Kidney (tissue), 14 donors: Measurements from ENCODE around the gene DNAJC25. TPM values are rescaled to one million over a fixed set of nuclear protein-coding genes. Genes with fewer than 3 reads are reported as not detected.

Experiments used
- DNase-seq, 5 donors: peaks; one replicate each; pipeline ENCODE4 v3.0.0-alpha.2; 2013 to 2020
- FAIRE-seq: peaks from 2 replicates; lab custom pipeline; 2012; peaks lifted over from hg19 to GRCh38; lab: Jason Lieb, UNC
- H3K27ac ChIP-seq, 2 donors: one replicate each; pipeline ENCODE4 v1.7.0; 2013; ENCODE audit warnings: low read depth in 2 of 2, low read length in 2 of 2, inconsistent platforms in 1 of 2
- H3K27me3 ChIP-seq: one replicate; pipeline ENCODE4 v1.7.1; 2013; ENCODE audit warnings: low read length, inconsistent platforms; ENCODE audit not compliant: control insufficient read depth, insufficient read depth
- H3K36me3 ChIP-seq, 3 donors: one replicate each; pipeline versions ENCODE4 v1.7.0 to v1.7.1; 2013; ENCODE audit warnings: low read length in 3 of 3, control low read depth in 1 of 3, inconsistent platforms in 1 of 3; ENCODE audit not compliant: insufficient read depth in 3 of 3, control insufficient read depth in 2 of 3
- H3K4me1 ChIP-seq, 3 donors: one replicate each; pipeline versions ENCODE4 v1.7.0 to v1.7.1; 2013; ENCODE audit warnings: low read length in 3 of 3, inconsistent platforms in 1 of 3, low read depth in 1 of 3; ENCODE audit not compliant: control insufficient read depth in 2 of 3, insufficient read depth in 2 of 3
- H3K4me3 ChIP-seq, 3 donors: one replicate each; pipeline versions ENCODE4 v1.7.0 to v1.8.1; 2013; ENCODE audit warnings: low read length in 3 of 3, control low read depth in 1 of 3, inconsistent platforms in 1 of 3
- H3K9ac ChIP-seq, 3 donors: one replicate each; pipeline versions ENCODE4 v1.7.0 to v1.7.1; 2013; ENCODE audit warnings: low read length in 3 of 3, control low read depth in 1 of 3, inconsistent platforms in 1 of 3
- H3K9me3 ChIP-seq, 3 donors: one replicate each; pipeline versions ENCODE4 v1.7.0 to v1.7.1; 2013; ENCODE audit warnings: low read length in 3 of 3, control low read depth in 1 of 3, inconsistent platforms in 1 of 3; ENCODE audit not compliant: control insufficient read depth in 2 of 3, insufficient read depth in 1 of 3
- intact Hi-C: fragments of 100-400 bp; cut with DNase I; formaldehyde crosslinking; loops from one replicate; pipeline ENCODE4 v1.11.1; 2022
- polyA plus RNA-seq: library from polyadenylated mRNA; stranded (reverse); fragments of 350-450 nt; fragmentation: Illumina TruSeq; extraction: RNeasy Lipid Tissue Mini Kit (QIAGEN cat#74804); gene quantifications from one replicate; pipeline ENCODE4 v1.2.3, GENCODE V29; 2014; ENCODE audit warnings: low read depth, low replicate concordance; ENCODE audit not compliant: insufficient read depth
- total RNA-seq: library from RNA; stranded (reverse); fragmentation: NEBNext Ultra II Directional; extraction: Animal tissue kit (Norgen Biotek cat#: 25700); gene quantifications from one replicate; pipeline ENCODE4 v1.2.1, GENCODE V29; 2021
- TF ChIP-seq, protein P1 (sequence below): IDR thresholded peaks from 3 replicates; pipeline ENCODE4 v1.5.1; 2012; ENCODE audit warnings: mild to moderate bottlenecking, moderate library complexity, borderline replicate concordance; ENCODE audit not compliant: insufficient read depth; ENCODE audit errors: extremely low read depth
- donor health status: control.
- donor health status: control.
- donor health status: control.
- donor health status: control.
- donor health status: control.
- donor health status: DM: yes; HTN: yes; CAD: no.
- donor health status: Normal renal cell carcinoma (clear cell type).

Gene DNAJC25
- total and polyA plus RNA-seq, 2 donors from 2014 or later = 8.2 to 13.1 TPM

GRCh38 chr9:111599092-111599954, 31.8 kb upstream of the DNAJC25 start, which contains the start of gene PTGR1:
Gene PTGR1, minus strand, starts transcription at chr9:111599647. Its CDS starts 2,225 bp downstream, at chr9:111597422.
- peak; percentile 89 to 97 (median 95) for DNase-seq
- H3K9me3 ChIP-seq = no peaks in the 10 kb centered on the region
- H3K4me1 ChIP-seq = peaks cover 0 to 11% (median 6%) of the 10 kb centered on the region in 3 donors
- H3K36me3 ChIP-seq = peaks cover 3 to 18% (median 14%) of the 10 kb centered on the region in 3 donors
- H3K27me3 ChIP-seq = no peaks in the 10 kb centered on the region
- H3K27ac ChIP-seq = peak within 1 kb of the TSS; percentile 90 to 95
- peak within 1 kb of the TSS; percentile 41 to 96 (median 79) for H3K9ac ChIP-seq
- peak within 1 kb of the TSS; percentile 75 to 93 (median 90) for H3K4me3 ChIP-seq
- FAIRE-seq = no peak
- TF ChIP-seq, protein P1, sequence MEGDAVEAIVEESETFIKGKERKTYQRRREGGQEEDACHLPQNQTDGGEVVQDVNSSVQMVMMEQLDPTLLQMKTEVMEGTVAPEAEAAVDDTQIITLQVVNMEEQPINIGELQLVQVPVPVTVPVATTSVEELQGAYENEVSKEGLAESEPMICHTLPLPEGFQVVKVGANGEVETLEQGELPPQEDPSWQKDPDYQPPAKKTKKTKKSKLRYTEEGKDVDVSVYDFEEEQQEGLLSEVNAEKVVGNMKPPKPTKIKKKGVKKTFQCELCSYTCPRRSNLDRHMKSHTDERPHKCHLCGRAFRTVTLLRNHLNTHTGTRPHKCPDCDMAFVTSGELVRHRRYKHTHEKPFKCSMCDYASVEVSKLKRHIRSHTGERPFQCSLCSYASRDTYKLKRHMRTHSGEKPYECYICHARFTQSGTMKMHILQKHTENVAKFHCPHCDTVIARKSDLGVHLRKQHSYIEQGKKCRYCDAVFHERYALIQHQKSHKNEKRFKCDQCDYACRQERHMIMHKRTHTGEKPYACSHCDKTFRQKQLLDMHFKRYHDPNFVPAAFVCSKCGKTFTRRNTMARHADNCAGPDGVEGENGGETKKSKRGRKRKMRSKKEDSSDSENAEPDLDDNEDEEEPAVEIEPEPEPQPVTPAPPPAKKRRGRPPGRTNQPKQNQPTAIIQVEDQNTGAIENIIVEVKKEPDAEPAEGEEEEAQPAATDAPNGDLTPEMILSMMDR = no peak
- intact Hi-C loops = no loop called here

- Histone ChIP-seq H3K9ac (peak overlapping the region; percentile 41 to 96 (median 67)), H3K27ac (peak overlapping the region; percentile 90 to 95), H3K4me1 (peaks cover 0 to 16% (median 10%) of the 10 kb centered on the region in 3 donors), H3K9me3 (no peaks in the 10 kb centered on the region), H3K36me3 (peaks cover 3 to 18% (median 14%) of the 10 kb centered on the region in 3 donors), H3K4me3 (peak overlapping the region; percentile 74 to 90 (median 82)), H3K27me3 (no peaks in the 10 kb centered on the region)
- no peak for FAIRE-seq
- TF ChIP-seq, protein P1 = no peak
- no peak for DNase-seq
- intact Hi-C loops = no loop called here
These were observed 31.2 kb upstream of the DNAJC25 start for GRCh38 chr9:111599955-111600343.

- Histone ChIP-seq H3K4me3 (no peak overlapping the region), H3K27me3 (no peaks in the 10 kb centered on the region), H3K36me3 (peaks cover 0 to 7% (median 6%) of the 10 kb centered on the region in 3 donors), H3K4me1 (peaks cover 0 to 22% (median 10%) of the 10 kb centered on the region in 3 donors), H3K9ac (no peak overlapping the region), H3K27ac (no peak overlapping the region), H3K9me3 (no peaks in the 10 kb centered on the region)
- DNase-seq (no peak), FAIRE-seq (no peak)
- intact Hi-C loops = no loop called here
- TF ChIP-seq, protein P1 = no peak
These were observed 29.7 kb upstream of the DNAJC25 start for GRCh38 chr9:111601237-111602018.
